ENCODE results near the gene FBN3. TPM values are rescaled to one million over a fixed set of nuclear protein-coding genes. Genes with fewer than 3 reads are reported as not detected.
"Not testable (repeated sequence)": the region's sequence is repeated elsewhere in the genome, so short reads cannot be mapped to it uniquely, and the experiment has no call there.

The FBN3 gene
- total RNA-seq, 1 donor from 2014 or later = not detected

DNA sequence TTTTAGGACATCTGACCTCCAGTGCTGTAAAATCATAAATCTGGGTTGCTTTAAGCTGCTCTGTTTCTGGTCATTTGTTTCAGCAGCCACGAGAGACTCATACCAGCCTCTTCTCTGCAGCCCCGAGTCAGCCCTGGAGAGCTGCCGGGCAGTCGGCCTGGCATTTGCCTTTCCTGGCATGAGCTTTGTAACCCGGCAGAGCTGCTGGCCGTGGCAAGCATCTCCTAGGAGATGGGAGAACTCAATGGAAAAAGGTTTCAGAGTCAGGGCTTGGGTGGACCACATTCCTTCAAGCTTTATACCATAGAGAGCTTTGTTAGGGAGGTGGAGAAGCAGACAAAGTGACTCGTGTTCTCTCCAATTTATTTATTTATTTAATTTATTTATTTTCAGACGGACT is 118.4 kb downstream of the FBN3 start:
- Histone ChIP-seq H3K4me3 (no peak overlapping the region), H3K27ac (no peak overlapping the region), H3K9me3 (no peaks in the 10 kb centered on the region), H3K4me1 (no peaks in the 10 kb centered on the region), H3K27me3 (no peaks in the 10 kb centered on the region), H3K36me3 (no peaks in the 10 kb centered on the region)
- no peak for DNase-seq (ENCODE audit: low spot score in 2 of 2)
- TF ChIP-seq, protein P1, sequence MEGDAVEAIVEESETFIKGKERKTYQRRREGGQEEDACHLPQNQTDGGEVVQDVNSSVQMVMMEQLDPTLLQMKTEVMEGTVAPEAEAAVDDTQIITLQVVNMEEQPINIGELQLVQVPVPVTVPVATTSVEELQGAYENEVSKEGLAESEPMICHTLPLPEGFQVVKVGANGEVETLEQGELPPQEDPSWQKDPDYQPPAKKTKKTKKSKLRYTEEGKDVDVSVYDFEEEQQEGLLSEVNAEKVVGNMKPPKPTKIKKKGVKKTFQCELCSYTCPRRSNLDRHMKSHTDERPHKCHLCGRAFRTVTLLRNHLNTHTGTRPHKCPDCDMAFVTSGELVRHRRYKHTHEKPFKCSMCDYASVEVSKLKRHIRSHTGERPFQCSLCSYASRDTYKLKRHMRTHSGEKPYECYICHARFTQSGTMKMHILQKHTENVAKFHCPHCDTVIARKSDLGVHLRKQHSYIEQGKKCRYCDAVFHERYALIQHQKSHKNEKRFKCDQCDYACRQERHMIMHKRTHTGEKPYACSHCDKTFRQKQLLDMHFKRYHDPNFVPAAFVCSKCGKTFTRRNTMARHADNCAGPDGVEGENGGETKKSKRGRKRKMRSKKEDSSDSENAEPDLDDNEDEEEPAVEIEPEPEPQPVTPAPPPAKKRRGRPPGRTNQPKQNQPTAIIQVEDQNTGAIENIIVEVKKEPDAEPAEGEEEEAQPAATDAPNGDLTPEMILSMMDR (IDR thresholded peaks at IDR 0.05) = no peak
- intact Hi-C loops (cut with DNase I) = no loop called here

DNA sequence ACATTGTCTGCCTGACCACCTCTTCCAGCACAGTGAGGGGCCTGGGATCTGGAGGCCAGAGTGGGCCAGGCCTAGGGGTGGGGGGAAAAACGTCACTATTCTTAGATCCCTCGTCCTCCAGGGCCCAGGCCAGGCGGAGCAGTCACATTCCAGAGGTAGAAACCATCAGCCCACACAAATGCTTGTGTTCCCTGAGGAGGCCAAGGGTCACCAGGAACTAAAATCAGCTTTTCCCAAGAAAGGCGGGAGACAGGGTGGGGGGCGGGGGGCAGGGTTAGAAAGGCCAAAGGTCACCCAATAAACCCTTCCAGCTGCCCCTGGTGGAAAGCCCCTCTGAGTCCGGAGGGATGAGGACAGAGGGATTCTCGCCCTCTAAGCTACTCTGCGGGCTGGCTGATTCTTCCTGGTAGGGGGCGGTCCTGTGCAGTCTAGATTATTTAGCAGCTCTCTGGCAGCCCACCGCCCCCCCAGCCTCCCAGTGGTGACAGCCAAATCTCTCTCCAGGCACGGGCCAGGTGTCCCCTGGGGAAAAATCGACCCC is 120.4 kb downstream of the FBN3 start:
- Histone ChIP-seq H3K9me3 (no peaks in the 10 kb centered on the region), H3K27ac (no peak overlapping the region), H3K4me3 (no peak overlapping the region), H3K36me3 (no peaks in the 10 kb centered on the region), H3K4me1 (no peaks in the 10 kb centered on the region), H3K27me3 (no peaks in the 10 kb centered on the region)
- intact Hi-C loops (cut with DNase I) = no loop called here
- TF ChIP-seq, protein P1 (IDR thresholded peaks at IDR 0.05) = no peak
- DNase-seq (ENCODE audit: low spot score in 2 of 2) = no peak

DNA sequence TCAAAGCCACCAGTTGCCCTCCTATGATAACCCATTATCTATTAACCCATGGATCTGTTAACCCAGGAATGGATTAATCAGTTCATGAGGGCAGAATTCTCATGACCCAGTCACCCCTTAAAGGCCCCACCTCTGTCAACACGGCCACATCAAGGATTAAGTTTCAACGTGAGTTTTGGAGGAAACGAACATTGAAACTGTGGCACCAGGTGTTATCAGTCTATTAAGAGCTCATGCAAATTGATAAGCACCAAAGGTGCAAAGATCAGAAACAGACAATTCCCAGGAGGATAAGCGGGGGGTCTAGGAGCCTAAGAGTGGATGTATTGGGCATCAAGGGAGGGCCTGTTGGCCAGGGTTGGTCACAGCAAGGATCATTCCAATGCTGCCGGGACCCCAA is 124.1 kb downstream of the FBN3 start:
- intact Hi-C loops (cut with DNase I) = no loop called here
- Histone ChIP-seq H3K27ac (no peak overlapping the region), H3K9me3 (no peaks in the 10 kb centered on the region), H3K36me3 (no peaks in the 10 kb centered on the region), H3K27me3 (no peaks in the 10 kb centered on the region), H3K4me3 (no peak overlapping the region), H3K4me1 (no peaks in the 10 kb centered on the region)
- TF ChIP-seq, protein P1 (IDR thresholded peaks at IDR 0.05) = no peak
- no peak for DNase-seq (ENCODE audit: low spot score in 2 of 2)

DNA sequence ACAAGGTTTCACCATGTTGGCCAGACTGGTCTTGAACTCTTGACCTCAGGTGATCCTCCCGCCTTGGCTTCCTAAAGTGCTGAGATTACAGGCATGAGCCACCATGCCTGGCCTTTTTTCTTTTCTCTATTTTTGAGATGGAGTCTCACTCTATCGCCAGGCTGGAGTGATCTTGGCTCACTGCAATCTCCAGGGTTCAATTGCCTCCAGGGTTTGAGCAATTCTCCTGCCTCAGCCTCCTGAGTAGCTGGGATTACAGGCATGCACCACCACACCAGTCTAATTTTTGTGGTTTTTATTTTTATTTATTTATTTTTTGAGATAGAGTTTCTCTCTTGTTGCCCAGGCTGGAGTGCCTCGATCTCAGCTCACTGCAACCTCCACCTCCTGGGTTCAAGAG is 125.1 kb downstream of the FBN3 start:
- H3K27ac ChIP-seq; intact Hi-C loops (cut with DNase I); H3K4me1 ChIP-seq; DNase-seq (ENCODE audit: low spot score in 2 of 2); H3K9me3 ChIP-seq; H3K27me3 ChIP-seq; H3K4me3 ChIP-seq; H3K36me3 ChIP-seq: not testable (repeated sequence)

DNA sequence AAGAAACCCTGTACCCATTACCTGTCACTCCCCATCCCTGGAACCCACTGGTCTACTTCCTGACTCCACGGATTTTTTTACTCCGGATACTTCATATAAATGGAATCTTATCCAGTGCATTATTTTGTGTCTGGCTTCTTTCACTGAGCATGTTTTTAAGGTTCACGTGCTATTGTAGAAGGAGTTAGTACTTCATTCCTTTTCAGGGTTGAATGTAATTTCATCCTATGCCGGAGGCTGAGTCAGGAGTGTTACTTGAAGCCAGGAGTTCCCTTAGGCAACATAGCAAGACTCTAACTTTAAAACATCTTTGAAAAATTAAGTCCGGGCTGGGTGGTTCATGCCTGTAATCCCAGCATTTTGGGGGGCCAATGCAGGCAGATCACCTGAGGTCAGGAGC is 126.0 kb downstream of the FBN3 start:
- H3K36me3 ChIP-seq = no peaks in the 10 kb centered on the region
- intact Hi-C loops (cut with DNase I) = no loop called here
- H3K27me3 ChIP-seq = no peaks in the 10 kb centered on the region

DNA sequence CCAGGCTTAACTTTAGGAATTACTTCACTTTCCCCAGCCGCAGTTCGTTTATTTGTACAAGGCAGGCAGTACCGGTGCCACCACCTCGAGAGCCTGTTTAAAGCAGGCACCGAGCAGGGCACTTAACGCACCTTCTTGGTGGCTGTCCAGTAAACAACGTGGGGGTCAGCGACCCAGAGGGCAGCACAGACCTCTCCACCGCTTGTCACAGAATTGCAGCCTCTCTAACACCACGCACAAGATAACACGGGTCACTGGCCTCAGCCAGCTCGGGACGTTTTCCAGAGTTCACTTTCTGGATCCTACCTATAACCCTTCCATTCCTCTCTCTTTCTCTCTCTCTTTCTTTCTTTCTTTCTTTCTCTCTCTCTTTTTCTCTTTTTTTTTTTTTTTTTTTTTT is 127.1 kb downstream of the FBN3 start:
- TF ChIP-seq, protein P1 (IDR thresholded peaks at IDR 0.05) = no peak
- H3K36me3 ChIP-seq = no peaks in the 10 kb centered on the region
- DNase-seq (ENCODE audit: low spot score in 2 of 2) = no peak
- H3K27ac ChIP-seq = no peak overlapping the region
- H3K4me1 ChIP-seq = no peaks in the 10 kb centered on the region
- no peak overlapping the region for H3K4me3 ChIP-seq
- no peaks in the 10 kb centered on the region for H3K27me3 ChIP-seq
- intact Hi-C loops (cut with DNase I) = no loop called here
- H3K9me3 ChIP-seq = no peaks in the 10 kb centered on the region

More for the DNA sequence above, 126.0 kb downstream of the FBN3 start:
- H3K27ac ChIP-seq = no peak overlapping the region
- H3K9me3 ChIP-seq = no peaks in the 10 kb centered on the region
- no peak for DNase-seq (ENCODE audit: low spot score in 2 of 2)
- H3K4me3 ChIP-seq = no peak overlapping the region
- TF ChIP-seq, protein P1 (IDR thresholded peaks at IDR 0.05) = no peak
- no peaks in the 10 kb centered on the region for H3K4me1 ChIP-seq
